HG02798 (cell line): ENCODE results near the gene WDR1.

ENCODE experiments used
- ATAC-seq: cut with Tn5 transposase; IDR thresholded peaks from one replicate; pipeline ENCODE4 v1.9.1; 2021; ENCODE audit warnings: mild to moderate bottlenecking; ENCODE audit not compliant: unreplicated experiment, poor library complexity

The WDR1 gene

DNA sequence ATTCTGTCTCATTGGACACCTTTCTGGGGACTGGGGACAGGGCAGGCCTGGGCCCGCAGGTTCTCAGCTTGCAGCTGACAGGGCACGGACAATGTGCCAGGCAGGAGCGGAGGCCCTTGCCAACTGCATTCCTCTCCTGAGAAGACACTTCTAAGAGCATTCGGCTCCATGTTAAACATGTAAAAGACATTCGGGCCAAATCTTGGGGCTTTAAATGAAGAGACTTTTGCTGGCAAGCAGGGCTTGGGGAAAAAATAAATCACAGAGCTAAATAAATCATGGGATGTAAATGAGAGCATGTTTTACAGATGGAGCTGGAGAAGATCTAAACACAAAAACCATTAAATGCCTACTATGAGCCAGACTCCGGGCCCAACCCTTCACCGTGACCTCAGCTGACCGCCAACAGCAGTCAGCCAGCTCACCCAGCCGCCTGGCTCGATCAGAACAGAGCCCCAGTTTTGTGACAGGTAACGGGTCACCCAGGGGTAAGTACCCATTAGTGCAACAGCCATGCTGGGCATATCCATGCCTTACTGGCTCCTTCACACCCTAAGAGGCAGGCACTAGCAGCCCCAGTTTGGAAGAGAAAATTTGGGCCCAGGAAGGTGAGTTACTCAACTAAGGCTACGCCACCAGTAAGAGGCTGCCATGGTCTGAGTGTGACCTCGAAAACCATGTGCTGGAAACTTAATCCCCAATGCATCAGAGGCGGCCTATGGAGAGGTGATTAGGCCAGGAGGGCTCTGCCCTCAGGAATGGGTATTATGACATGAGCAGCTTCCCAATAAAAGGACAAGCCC is 14.7 kb downstream of the WDR1 start:
- ATAC-seq, result no peak

DNA sequence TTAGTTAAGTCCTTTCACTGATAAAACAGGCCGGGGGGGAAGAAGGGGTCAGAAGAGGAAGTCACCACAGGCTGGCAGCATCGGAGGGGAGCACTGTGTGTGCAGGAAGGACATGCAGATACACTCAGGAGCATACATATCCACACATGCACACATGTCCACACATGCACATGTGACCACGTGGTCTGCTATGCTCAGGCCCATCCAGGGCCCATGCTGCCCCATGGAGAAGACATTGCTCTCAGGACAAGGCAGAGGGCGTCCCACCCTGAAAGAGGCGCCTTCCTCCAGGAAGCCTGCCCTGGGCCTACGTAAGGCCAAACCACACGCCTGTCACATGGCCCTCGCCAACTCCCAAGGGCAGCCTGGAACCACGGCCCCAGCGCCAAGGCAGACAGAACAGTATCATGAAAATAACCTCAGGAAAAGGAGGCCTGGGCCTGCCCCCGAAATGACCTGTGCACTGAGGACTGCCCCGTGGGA is 15.8 kb downstream of the WDR1 start:
- ATAC-seq, result no peak

DNA sequence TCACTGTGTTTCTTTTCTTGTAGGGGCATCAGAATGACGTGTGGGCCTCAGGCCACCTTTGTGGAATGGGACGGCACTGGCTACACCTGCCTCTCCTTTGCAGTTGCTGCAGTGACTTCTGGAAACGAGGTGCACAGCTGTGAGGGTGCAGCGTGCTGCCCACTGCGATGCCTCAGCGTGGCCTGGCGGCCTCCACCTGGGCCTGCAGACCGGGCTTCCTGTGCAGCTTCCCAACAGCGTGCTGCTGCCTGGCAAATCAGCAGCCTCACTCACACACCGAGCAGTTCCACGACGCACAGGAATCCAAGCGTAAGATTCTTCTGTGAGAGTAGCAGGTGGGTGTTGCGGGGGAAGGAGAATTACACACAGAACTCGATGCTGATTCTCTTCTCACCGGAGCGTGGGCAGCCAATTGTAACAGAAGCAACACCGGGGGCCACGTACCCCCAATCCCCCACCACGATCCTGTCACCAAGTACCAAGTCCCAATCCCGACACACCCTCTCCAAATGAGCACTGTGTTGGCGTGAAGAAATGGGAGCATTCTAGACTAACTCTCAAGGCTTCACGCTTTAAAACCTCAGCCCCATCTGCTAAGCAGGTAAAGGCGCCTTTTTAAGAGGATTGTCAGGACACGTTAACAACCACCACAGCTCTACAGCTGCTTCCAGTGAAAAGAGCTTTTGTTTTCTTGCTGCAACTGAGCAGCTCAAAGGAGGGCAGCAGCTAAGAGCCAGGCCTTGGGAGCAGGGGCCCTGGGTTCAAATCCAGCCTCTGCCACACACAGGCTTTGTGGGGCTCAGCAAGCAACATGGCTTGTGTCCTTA is 16.9 kb downstream of the WDR1 start:
- ATAC-seq, result no peak

DNA sequence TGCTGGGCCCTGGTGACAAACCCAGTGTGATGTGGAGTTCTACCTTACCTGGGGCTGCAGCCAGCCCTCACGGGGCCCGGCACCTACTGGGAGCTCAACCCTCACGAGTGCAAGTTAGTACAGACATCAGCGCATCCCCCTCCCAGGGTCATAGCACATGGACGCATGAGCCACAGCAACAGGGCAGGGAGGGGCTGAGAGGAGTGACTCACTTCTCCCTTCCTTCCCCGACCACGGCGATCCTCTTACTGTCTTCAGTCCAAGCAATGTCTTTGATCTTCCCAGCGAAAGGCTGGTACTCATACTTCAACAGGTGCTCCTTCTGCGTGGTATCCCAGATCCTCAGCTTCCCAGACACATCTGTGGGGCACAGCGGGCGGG is 17.8 kb downstream of the WDR1 start:
- no peak for ATAC-seq

DNA sequence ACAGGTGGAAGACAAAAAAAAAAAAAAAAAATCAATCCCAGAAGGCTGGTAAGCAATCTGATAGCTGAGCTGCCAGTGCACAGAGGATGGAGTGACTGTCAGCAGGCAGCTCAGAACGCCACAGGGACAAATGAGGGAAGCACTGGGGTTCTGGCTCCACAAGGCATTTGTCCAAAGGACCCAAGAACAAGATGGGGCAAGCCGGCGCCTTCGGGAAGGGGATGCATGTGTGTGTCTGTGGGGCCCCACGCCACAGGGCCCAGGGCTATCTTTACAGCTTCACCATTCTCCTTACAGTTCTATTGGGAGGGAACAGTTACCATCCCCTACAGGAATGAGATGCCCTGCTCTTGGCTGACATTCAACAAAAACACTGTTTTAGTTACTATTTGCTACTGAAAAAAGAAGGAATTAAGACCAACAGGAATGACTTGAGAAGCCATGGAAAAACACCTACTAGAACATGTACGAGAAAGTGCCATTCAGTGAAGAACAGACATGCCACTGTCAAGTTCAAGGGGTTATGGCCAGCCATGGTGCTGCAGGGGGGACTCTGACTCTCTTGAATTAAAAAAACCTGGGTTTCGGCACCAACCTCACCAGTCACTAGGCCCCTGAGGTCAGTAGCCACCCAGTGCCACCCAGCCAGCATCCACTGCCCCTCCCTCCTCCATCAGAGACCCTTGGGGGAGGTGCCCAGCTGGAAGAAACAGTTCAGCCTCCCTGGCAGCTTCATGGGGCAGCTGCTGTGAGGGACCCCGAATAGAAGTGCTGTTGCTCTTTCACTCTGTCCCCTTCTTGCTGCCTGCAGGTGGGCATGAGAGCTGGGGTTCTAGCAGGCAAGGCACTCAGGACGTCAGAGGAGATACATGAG is 18.5 kb downstream of the WDR1 start:
- ATAC-seq, result no peak

DNA sequence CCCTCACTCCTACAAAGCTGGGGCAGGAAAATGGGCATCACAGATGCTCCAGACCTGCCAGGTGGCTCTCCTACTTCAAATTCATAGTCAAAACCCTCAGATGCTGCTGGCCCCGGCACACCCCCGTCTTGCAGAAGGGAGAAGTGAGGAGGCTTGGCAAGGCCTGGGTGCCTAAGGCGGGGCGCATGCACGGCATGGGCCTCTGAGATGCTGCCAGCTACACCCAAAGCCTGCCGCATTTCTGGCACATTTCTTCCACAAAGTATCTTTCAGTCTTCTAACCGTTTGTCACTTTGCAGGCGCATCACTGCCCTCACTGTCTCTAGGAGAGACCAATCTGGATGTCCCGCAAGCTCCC is 19.6 kb downstream of the WDR1 start:
- ATAC-seq, result no peak

DNA sequence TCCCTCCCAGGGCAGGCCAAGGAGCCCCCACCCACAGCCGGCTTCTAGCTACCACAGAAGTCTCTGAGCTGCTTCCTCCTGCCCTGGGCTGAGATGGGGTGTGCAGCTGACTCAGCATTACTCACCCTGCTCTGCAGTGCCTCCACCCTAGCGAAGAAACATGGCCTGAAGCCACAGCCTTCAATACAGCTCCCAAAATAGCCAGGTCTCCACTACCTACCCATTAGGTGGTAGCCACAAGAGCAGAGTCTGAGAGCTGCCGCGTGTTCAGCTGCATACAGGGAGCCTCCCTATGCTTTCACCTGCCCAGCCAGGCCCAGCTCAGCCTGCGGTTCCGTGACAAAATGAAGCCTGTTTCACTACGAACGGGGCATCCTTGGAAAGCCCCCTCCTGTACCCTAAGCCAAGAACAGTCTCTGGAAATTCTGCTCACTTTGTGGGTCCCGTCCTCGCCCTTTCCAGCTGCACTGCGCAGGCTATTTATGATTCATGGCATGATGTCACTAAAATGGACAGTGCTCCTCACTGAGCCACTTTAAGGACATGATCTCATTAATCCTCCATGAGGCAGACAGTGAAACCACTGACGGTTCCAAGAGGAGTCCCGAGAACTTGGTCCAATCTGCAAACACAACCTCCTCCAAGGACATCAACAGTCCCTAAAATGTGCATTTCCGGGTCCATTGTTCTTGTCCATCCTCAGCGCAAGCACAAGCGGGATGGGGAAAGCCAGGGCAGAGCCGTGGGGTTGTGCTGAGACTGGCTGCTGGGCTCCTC is 20.2 kb downstream of the WDR1 start:
- ATAC-seq, result peak; percentile 88

DNA sequence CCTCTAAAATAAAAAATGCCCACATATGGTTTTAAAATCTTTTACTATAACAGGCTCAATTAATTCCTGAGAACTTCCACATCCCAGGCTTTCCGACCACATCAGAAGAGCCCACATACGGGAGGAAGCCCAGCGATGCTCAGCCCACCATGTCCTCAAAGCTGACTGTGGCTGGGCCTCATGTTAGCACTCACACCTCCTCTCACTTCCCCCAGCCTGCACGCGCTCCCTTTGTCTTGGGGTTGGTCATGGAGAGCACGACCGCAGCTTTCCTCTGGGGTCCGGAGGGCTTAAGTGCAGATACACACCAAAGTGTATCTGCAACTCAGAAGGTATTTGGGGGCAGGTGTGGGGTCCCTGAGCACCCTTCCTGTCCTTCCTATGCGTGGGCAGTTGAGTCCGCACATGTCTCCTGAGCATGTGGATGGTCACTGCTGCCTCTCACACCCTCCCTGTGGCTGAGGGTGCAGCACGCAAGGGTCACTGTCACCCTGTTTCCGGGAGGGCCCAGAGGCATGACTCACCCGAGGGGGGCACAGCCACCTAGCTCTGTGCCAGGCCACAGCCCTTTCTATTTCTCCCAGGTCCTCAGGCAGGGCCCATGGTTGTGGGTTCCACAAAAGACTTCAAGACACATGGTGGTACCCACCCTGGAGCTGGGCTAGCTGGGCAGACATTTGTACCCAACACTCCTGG is 21.2 kb downstream of the WDR1 start:
- peak; percentile 22 for ATAC-seq

DNA sequence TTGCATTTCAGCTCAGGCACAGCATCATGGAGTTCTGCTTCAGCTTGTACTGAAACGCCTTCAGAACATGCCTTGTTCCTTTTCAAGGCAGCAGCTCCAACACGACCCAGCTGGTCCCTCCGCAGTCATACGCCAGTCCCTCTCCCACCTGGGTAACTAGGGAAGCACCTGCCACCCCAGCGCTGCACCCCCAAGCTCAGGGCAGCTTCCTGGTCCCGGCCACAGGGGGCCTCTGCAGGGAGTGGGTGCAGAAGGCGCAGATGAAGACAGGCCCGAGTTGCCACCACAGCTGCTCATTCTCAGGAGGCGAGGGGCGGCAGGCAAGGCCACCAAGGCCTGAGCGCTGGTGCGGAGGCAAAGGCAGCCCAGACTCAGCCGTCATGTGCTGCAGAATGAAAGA is 21.8 kb downstream of the WDR1 start:
- ATAC-seq, result no peak

DNA sequence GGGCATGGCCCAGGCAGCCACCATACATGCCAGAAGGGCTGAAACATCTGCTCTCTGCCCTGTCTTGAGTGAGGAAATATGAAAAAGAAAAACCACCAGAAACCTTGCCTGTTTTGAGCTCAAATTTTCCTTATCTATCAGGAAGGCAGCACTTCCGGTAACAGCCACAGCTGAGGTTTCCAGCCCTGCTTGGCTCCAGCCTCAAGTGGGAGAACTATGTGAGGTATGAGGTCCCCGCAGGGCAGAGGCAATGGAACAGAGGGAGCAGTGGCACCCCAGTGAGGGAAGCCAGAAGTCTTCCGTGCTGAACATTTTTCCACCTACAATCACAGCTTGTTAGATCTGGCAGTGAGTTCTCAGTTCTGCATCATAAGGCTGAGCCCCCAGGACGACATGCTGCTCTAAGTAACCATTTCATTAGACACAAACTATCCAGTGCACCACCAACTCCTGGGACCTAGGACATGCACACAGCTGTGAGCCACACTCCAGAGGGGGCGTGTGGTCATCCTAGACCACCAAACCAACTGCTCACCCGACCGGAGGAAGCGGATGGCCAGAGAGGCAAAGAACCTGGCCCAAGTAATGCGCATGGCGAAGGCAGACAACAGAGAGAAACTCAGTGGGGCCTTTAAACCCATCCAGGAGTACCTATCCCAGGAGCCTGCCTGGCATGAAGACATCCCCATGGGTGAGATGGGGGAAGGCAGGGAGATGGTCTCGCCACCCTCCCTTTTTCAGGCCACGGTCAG is 22.6 kb downstream of the WDR1 start:
- no peak for ATAC-seq

DNA sequence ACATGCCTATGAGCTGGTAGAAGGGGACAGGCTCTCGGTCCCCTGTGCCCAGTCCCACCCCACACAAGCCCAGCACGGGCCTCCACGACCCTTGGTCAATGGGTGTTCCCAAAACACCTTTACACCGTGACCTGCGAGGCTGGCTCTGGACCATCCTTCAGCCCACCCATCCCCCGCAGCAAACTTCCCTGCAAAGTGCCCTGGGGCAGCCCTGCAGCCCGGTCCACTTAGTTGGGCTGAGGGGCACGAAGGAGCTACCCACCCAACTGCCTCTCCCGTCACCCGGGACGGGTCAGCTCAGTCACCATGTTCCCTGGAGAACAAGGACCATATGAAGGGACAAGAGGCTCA is 23.4 kb downstream of the WDR1 start:
- no peak for ATAC-seq

DNA sequence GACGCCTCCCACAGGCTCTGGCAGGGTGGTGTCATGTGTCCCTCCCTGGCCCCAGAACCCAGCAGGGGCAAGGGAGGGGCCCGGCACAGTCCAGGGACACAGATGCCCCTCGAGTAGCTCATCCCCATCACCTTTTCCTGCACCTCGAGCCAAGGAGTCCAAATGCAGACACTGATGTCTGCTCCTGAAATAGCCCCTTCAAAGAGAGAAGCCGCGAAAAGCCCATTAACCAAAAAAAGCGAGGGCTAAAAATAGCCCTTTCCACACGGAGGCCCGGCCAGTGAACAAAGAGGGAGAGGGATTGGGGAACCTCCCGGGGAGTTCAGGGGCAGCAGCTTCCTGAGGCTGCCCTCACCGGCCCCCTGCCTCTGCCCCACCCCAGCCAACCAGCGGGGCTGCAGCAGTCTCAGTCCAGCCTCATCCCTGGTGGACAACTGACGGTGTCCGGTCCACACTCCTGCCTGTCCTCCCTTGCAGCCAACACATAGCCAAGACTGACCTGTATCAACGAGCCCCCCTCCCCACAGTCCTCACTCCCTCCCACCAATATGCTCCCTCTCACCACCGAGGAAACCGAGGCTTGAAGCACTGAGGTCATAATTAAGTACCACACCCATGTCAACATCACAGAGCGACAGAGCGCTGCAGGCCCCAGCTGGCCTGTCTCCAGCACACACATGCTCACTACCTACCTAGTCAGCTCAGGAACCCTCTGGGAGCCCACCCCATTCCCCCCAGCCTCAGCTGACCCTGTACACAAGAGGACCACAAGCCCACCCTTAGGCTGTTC is 23.9 kb downstream of the WDR1 start:
- ATAC-seq, result no peak

DNA sequence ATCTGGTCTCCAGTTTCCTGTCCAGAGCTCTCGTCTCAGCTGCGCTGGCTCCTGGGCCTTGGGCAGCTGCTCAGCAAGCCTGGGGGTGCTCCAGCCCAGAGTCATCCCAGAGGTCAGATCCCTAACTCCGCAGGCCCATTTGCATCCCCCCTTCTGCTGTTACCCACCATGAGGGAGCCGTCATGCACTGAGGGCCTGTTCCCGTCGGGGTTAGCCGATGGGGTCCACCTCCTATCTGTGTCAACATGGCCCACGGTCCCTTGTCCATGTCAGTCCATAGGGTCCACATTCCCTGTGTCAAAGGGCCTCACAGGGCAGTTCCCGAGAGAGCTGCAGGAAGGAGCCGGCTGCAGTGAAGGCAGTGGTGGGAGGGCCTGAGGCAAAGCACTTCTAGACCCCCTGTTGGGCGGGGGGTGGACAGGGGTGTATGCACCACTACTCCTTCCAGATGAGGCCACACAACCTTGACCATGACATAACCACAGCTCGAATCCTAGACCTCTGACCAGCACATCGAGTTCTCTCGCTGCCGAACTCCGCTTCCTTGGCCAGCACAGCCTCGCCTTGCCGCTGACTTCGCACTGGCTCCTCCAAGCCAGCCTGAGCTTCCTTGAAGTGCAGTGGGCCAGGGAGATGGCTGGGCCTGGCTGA is 24.9 kb downstream of the WDR1 start:
- ATAC-seq, result no peak

DNA sequence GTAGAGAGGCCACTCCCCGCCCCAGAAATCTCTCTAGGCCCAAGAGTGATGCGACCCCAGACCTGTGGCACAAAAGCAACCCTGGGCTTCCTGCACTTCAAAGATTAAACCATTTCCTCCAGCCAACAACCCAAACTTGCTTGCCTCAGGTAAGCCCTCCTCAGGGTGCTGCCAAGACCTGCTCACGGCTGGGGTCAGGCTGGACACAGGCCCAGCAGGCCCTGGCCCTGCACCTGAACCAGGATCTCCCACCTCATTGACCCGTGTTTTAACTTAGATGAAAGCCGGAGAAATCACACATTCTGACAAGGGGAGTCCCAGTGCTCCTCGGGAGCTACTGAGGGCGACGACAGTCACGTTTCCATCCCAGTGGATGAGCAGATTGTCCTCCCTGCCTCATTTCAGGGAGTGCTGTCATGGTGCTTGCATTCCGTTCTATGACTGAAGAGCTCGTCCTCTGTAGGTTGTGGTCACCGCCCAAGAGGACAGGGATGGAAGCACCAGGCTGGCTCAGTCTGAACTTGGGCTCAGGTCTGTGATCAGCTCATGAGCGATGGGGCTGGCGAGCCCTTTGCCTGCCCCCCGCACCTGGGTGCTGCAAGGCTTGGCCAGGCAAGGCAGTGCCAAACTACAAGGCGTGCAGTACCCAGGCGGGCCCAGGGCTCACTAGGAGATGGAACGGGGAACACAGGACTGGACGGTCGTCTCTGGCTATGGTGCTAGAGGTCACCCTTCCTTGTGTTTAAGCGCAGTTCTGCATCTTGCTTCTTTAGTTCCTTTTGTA is 25.9 kb downstream of the WDR1 start:
- no peak for ATAC-seq

DNA sequence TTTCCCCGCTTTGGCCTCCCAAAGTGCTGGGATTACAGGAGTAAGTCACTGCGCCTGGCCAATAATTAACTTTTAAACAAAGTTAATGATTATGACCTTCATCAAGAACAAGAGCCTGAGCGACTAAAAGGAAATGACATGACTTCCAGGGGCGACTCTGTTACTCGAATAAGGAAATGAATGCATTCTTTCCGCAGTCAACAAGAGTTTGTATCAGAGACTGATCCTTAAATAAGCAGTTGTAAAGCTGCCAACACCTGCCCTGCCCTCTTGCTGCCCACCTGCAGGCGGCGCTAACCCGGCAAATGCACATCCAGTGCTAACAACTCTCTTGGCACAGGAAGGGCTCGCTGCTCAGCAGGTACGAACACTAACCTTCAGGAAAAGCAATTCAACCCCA is 27.3 kb downstream of the WDR1 start:
- ATAC-seq, result no peak

DNA sequence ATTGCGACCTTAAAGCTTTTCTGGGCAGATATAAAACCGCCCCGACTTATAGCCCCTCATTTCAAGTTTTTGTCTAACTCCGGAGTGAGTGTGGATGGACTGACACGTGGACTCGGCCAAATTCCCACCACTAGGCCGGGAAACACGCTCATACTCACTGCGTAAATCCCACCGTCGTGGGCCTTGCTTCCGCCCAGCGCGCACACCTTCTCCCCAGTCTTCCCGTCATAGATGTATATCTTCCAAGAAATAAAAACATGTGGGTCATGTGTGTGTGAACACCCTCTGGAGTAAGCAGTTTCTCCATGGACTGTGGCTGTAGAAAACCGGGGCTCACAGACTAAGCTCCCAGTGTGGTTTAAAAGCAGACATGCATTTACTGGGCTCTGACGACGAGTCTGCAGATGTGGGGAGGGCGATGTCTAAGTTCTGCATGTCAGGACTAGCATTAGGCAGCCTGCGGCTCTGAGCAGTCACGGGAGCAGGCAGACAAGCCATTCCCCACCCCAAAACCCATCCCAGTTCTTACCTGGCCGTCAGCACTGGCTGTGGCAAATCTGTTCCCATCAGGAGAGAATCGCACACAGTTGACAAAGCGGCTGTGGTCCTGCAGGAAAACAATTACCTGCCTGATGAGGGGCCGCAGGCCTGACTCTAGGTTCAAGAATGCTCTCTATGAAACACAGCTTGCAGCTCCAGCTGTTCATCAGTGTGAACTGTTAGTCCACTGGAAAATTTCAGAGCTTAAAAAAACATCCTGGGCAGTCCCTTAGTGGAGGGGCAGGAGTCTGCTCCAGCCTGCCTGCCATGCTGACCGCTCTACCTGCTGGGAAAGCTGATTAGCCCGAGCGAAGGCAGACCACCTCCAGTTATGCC is 28.2 kb downstream of the WDR1 start:
- ATAC-seq, result no peak
